ENCODE results near the gene ARL8A.

- TF ChIP-seq FOSL2 (IDR thresholded peaks at IDR 0.05) (no peak), FOSL2 (CRISPR knock-in tag; IDR thresholded peaks at IDR 0.05) (no peak), CTCF (IDR thresholded peaks at IDR 0.05) (no peak)
These were observed 669 bp upstream of the ARL8A start for GRCh38 chr1:202145068-202145743.

All from A549 (cell line).